ACHN (cell line): Measurements from ENCODE around the gene PCDHGB1.
A peak's percentile ranks its signal among the peaks of the same experiment; 100 is the strongest.
"Not testable (repeated sequence)": the region's sequence is repeated elsewhere in the genome, so short reads cannot be mapped to it uniquely, and the experiment has no call there.

Experiments used
- DNase-seq: peaks from one replicate; pipeline ENCODE4 v3.0.0-alpha.2; 2015
- in situ Hi-C: cut with HindIII; loops from 2 replicates; pipeline ENCODE4 v1.10.0; 2017; ENCODE audit warnings: low sequenced_read_pairs, low pct_ligation_motif_present, low pct_unique_long_range_greater_than_20kb

The PCDHGB1 gene

DNA sequence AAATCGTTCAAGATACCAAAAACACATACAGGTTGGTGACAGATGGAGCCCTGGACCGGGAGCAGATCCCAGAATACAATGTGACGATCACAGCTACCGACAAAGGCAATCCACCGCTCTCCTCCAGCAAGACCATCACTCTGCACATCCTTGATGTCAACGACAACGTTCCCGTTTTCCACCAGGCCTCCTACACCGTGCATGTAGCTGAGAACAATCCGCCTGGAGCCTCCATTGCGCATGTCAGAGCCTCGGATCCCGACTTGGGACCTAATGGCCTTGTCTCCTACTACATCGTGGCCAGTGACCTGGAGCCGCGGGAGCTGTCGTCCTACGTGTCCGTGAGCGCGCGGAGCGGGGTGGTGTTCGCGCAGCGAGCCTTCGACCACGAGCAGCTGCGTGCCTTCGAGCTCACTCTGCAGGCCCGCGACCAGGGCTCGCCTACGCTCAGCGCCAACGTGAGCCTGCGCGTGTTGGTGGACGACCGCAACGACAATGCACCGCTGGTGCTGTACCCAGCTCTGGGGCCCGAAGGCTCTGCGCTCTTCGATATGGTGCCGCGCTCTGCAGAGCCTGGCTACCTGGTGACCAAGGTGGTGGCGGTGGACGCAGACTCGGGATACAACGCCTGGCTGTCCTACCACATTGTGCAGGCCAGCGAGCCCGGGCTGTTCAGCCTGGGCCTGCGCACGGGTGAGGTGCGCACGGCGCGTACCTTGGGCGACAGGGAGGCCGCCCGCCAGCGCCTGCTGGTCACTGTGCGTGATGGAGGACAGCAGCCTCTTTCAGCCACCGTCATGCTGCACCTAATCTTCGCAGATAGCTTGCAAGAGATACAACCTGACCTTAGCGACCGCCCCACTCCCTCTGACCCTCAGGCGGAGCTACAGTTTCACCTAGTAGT lies 21.9 kb downstream of the PCDHGB1 start:
- DNase-seq = no peak
- in situ Hi-C loops = no loop called here

DNA sequence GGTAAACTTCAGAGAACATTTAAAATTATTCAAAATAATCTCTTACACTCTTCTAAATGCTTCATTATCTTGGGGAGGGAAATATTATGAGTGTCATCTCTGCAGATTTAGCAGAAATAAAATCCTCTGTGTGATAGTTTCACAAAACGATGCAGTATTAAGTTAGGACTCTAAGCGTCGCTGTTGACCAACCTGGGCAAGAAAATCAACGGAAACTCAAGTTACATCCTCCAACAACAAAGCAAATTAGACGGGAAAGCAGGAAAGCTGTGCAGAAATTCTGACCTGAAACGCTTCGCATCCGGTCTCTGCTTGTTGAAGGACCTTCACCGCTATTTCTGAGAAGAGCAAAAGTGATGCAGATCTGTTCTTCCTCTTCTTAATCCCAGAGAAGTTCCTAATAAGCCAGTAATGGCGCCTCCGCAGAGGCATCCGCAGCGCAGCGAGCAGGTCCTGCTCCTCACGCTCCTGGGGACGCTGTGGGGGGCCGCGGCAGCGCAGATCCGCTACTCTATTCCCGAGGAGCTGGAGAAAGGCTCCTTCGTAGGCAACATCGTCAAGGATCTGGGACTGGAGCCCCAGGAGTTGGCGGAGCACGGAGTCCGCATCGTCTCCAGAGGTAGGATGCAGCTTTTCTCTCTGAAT lies 23.9 kb downstream of the PCDHGB1 start, which contains the start of gene PCDHGA6:
Gene PCDHGA6 (plus strand): TSS at position 219 of the 645 bp plus-strand sequence. CDS start 193 bp downstream, at position 412.
- DNase-seq = peak; percentile 40
- in situ Hi-C loops = no loop called here

DNA sequence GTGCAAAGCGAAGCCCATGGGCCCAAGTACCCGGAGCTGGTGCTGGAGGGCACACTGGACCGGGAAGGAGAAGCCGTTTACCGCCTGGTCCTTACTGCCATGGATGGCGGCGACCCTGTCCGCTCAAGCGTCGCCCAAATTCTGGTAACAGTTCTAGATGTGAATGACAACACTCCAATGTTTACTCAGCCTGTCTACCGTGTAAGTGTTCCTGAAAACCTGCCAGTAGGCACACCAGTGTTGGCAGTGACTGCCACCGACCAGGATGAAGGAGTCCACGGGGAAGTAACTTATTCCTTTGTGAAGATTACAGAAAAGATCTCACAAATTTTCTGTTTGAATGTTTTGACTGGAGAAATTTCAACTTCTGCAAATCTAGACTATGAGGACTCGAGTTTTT lies 24.7 kb downstream of the PCDHGB1 start:
- DNase-seq = no peak
- in situ Hi-C loops = no loop called here

DNA sequence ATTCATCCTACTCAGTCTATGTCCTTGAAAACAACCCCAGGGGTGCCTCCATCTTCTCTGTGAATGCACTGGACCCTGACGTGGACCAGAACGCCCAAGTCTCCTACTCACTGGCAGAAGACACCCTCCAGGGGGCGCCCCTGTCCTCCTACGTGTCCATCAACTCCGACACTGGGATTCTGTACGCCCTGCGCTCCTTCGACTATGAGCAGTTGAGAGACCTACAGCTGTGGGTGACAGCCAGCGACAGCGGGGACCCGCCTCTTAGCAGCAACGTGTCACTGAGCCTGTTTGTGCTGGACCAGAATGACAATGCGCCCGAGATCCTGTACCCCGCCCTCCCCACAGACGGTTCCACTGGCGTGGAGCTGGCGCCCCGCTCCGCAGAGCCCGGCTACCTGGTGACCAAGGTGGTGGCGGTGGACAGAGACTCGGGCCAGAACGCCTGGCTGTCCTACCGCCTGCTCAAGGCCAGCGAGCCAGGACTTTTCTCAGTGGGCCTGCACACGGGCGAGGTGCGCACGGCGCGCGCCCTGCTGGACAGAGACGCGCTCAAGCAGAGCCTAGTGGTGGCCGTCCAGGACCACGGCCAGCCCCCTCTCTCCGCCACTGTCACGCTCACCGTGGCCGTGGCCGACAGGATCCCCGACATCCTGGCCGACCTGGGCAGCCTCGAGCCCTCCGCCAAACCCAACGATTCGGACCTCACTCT lies 25.7 kb downstream of the PCDHGB1 start:
- DNase-seq, in situ Hi-C loops: not testable (repeated sequence)

DNA sequence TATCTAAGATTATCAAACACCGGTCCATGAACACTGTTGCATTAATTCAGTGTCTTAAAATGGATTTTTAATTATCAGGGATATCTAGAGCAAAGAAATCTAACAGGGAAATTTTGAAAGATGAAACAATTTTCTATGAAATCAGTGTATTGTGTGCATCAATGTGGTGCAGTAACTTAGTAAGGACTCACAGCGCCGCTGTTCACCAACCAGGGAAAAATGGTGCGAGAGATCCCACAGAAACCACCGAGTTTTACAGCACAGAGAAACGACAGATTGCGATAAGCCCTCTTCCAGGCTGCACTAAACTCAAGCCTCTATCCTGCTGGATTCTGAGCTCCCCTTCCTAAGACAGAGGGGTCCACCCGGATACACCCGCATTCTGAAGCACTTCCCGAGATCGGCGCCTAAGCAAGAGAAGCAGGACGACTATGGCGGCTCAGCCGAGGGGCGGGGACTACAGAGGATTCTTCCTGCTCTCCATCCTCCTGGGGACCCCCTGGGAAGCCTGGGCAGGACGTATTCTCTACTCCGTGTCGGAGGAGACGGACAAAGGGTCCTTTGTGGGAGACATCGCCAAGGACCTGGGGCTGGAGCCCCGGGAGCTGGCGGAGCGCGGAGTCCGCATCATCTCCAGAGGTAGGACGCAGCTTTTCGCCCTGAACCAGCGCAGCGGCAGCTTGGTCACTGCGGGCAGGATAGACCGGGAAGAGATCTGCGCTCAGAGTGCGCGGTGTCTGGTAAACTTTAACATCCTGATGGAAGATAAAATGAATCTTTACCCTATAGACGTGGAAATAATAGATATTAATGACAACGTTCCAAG lies 32.8 kb downstream of the PCDHGB1 start, which contains the start of gene PCDHGA7:
Gene PCDHGA7 (plus strand): TSS at position 274 of the 826 bp plus-strand sequence. CDS start 158 bp downstream, at position 432.
- DNase-seq = peak; percentile 60
- in situ Hi-C loops = no loop called here

DNA sequence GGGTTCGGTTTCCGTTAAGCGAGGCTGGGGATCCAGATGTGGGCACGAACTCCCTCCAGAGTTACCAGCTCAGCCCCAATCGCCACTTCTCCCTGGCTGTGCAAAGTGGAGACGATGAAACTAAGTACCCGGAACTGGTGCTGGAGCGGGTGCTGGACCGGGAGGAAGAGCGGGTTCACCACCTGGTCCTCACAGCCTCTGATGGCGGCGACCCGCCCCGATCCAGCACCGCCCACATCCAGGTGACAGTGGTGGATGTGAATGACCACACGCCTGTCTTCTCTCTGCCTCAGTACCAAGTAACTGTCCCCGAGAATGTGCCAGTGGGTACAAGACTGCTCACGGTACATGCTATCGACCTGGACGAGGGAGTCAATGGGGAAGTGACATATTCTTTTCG lies 33.4 kb downstream of the PCDHGB1 start:
- in situ Hi-C loops = no loop called here
- DNase-seq = no peak

DNA sequence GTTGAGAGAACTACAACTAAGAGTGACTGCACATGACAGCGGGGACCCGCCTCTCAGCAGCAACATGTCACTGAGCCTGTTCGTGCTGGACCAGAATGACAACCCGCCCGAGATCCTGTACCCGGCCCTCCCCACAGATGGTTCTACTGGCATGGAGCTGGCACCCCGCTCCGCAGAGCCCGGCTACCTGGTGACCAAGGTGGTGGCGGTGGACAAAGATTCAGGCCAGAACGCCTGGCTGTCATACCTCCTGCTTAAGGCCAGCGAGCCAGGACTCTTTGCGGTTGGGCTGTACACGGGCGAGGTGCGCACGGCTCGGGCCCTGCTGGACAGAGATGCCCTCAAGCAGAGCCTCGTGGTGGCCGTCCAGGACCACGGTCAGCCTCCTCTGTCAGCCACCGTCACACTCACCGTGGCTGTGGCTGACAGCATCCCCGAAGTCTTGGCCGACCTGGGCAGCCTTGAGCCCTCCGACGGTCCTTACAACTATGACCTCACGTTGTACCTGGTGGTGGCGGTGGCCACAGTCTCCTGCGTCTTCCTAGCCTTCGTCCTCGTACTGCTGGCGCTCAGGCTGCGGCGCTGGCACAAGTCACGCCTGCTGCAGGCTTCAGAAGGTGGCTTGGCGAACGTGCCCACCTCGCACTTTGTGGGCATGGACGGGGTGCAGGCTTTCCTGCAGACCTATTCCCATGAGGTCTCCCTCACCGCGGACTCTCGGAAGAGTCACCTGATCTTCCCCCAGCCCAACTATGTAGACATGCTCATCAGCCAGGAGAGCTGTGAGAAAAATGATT lies 34.8 kb downstream of the PCDHGB1 start:
- in situ Hi-C loops = no loop called here
- DNase-seq = no peak

DNA sequence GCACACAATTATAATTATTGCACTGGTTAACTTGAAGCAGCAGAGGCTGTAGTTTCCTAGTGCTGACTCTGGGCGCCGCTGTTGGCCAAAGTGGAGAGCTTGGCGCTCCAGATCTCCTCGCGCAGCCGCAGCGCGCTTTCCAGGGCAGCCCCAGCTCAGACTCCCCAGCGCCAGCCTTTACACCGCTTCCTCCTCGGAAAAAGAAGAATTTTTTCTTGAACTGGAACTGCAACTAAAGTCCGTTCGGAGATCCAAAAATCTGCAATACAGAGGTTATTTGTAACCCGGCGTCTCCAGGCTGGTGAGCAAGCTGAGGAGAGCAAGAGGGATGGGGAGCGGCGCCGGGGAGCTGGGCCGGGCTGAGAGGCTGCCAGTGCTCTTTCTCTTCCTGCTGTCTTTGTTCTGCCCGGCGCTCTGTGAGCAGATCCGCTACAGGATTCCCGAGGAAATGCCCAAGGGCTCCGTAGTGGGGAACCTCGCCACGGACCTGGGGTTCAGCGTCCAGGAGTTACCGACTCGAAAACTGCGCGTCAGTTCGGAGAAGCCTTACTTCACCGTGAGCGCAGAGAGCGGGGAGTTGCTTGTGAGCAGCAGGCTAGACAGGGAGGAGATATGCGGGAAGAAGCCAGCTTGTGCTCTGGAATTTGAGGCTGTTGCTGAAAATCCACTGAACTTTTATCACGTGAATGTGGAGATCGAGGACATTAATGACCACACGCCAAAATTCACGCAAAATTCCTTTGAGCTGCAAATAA lies 37.8 kb downstream of the PCDHGB1 start, which contains the start of gene PCDHGB4:
Gene PCDHGB4 (plus strand): TSS at position 142 of the 755 bp plus-strand sequence. CDS start 187 bp downstream, at position 329.
- in situ Hi-C loops, DNase-seq: not testable (repeated sequence)

DNA sequence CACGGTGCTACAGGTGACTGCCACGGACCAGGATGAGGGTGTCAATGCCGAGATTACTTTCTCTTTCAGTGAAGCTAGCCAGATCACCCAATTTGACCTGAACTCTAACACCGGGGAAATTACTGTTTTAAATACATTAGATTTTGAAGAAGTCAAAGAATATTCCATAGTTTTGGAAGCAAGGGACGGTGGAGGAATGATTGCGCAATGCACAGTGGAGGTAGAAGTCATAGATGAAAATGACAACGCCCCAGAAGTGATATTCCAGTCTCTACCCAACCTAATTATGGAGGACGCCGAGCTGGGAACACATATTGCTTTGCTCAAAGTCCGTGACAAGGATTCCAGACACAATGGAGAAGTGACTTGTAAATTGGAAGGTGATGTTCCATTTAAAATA lies 38.8 kb downstream of the PCDHGB1 start:
- in situ Hi-C loops = no loop called here
- no peak for DNase-seq

DNA sequence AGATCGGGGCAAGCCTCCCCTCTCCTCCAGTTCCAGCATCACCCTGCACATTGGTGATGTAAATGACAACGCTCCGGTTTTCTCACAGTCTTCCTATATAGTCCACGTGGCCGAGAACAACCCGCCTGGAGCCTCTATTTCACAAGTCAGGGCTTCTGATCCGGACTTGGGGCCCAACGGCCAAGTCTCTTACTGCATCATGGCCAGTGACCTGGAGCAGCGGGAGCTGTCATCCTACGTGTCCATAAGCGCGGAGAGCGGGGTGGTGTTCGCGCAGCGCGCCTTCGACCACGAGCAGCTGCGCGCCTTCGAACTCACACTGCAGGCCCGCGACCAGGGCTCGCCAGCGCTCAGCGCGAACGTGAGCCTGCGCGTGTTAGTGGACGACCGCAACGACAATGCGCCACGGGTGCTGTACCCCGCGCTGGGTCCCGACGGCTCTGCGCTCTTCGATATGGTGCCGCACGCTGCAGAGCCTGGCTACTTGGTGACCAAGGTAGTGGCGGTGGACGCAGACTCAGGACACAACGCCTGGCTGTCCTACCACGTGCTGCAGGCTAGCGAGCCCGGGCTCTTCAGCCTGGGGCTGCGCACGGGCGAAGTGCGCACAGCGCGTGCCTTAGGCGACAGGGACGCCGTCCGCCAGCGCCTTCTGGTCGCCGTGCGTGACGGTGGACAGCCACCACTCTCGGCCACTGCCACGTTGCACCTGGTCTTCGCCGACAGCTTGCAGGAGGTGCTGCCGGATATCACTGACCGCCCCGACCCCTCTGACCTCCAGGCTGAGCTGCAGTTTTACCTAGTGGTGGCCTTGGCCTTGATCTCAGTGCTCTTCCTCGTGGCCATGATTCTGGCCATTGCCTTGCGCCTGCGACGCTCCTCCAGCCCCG lies 39.5 kb downstream of the PCDHGB1 start:
- in situ Hi-C loops = no loop called here
- no peak for DNase-seq

DNA sequence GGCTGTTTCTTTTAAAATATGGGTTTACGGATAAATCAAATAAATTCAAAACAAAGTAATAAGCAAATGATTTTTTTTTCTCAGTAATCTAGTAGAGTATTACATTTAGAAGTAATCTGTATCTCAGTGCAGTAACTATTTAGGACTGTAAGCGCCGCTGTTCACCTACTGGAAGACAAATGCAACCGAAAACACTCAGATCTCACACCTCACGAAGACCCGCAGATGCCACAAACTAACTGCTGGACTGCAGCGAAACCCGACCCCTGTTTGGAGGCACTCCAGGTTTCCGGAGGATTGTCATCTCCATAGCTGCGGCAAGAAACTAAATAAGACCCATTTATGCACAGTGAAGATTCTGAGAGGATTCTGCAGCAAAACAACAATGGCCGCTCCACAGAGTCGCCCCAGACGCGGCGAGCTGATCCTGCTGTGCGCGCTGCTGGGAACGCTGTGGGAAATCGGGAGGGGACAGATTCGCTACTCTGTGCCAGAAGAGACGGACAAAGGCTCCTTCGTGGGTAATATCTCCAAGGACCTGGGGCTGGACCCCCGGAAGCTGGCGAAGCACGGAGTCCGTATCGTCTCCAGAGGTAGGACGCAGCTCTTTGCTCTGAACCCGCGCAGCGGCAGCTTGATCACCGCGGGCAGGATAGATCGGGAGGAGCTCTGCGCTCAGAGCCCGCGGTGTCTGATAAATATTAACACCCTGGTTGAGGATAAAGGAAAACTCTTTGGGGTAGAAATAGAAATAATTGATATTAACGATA lies 42.7 kb downstream of the PCDHGB1 start, which contains the start of gene PCDHGA8:
Gene PCDHGA8 (plus strand): TSS at position 205 of the 770 bp plus-strand sequence. CDS start 181 bp downstream, at position 386.
- DNase-seq = no peak
- in situ Hi-C loops = no loop called here

DNA sequence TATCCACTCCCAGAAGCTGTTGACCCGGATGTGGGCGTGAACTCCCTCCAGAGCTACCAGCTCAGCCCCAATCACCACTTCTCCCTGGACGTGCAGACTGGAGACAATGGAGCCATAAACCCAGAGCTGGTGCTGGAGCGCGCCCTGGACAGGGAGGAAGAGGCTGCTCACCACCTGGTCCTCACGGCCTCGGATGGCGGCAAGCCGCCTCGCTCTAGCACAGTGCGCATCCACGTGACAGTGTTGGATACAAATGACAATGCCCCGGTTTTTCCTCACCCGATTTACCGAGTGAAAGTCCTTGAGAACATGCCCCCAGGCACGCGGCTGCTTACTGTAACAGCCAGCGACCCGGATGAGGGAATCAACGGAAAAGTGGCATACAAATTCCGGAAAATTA lies 43.4 kb downstream of the PCDHGB1 start:
- no peak for DNase-seq
- in situ Hi-C loops = no loop called here

DNA sequence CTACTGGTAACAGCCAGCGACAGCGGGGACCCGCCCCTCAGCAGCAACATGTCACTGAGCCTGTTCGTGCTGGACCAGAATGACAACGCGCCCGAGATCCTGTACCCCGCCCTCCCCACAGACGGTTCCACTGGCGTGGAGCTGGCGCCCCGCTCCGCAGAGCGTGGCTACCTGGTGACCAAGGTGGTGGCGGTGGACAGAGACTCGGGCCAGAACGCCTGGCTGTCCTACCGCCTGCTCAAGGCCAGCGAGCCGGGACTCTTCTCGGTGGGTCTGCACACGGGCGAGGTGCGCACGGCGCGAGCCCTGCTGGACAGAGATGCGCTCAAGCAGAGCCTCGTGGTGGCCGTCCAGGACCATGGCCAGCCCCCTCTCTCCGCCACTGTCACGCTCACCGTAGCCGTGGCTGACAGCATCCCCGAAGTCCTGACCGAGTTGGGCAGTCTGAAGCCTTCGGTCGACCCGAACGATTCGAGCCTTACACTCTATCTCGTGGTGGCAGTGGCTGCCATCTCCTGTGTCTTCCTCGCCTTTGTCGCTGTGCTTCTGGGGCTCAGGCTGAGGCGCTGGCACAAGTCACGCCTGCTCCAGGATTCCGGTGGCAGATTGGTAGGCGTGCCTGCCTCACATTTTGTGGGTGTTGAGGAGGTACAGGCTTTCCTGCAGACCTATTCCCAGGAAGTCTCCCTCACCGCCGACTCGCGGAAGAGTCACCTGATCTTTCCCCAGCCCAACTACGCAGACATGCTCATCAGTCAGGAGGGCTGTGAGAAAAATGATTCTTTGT lies 44.7 kb downstream of the PCDHGB1 start:
- DNase-seq, in situ Hi-C loops: not testable (repeated sequence)
